ENCODE results near the gene GXYLT1. TPM values are rescaled to one million over a fixed set of nuclear protein-coding genes. Genes with fewer than 3 reads are reported as not detected.

Gene GXYLT1, protein sequence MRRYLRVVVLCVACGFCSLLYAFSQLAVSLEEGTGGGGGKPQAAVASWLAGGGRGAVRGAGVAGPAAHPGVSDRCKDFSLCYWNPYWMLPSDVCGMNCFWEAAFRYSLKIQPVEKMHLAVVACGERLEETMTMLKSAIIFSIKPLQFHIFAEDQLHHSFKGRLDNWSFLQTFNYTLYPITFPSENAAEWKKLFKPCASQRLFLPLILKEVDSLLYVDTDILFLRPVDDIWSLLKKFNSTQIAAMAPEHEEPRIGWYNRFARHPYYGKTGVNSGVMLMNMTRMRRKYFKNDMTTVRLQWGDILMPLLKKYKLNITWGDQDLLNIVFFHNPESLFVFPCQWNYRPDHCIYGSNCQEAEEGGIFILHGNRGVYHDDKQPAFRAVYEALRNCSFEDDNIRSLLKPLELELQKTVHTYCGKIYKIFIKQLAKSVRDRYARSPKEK
- 23.0 and 23.4 TPM in 2 replicates for total RNA-seq
- 4.4 and 6.8 TPM in 2 replicates for polyA plus RNA-seq
- 7.3 and 7.5 TPM in 2 replicates for polyA plus RNA-seq (2011; cell fraction: cytosol; rRNA removed)
- polyA plus RNA-seq (2011; cell fraction: nucleus; rRNA removed) = 7.7 and 11.0 TPM in 2 replicates
- 13.4 and 22.3 TPM in 2 replicates for polyA plus RNA-seq (2012)
- 7.8 and 8.0 TPM in 2 replicates for polyA minus RNA-seq
- polyA minus RNA-seq (2011; cell fraction: cytosol; rRNA and poly(A)+ RNA removed) = 7.4 TPM
- 9.0 and 12.7 TPM in 2 replicates for polyA minus RNA-seq (2011; cell fraction: nucleus; rRNA and poly(A)+ RNA removed)
- Bru-seq, nascent RNA = percentile 81 among the genes with signal in this experiment
- percentile 91 among the genes with signal in this experiment for BruChase-seq, experiment 1, labeled RNA remaining after a 6-hour chase
- BruChase-seq, experiment 2, labeled RNA remaining after a 2-hour chase = percentile 84 among the genes with signal in this experiment
- long read RNA-seq, full-length matches to known transcripts = 40 of 45 reads
- long read RNA-seq, partial matches to known transcripts = 2 of 45 reads
- long read RNA-seq, other reads (novel, unspliced or antisense) = 3 of 45 reads

DNA sequence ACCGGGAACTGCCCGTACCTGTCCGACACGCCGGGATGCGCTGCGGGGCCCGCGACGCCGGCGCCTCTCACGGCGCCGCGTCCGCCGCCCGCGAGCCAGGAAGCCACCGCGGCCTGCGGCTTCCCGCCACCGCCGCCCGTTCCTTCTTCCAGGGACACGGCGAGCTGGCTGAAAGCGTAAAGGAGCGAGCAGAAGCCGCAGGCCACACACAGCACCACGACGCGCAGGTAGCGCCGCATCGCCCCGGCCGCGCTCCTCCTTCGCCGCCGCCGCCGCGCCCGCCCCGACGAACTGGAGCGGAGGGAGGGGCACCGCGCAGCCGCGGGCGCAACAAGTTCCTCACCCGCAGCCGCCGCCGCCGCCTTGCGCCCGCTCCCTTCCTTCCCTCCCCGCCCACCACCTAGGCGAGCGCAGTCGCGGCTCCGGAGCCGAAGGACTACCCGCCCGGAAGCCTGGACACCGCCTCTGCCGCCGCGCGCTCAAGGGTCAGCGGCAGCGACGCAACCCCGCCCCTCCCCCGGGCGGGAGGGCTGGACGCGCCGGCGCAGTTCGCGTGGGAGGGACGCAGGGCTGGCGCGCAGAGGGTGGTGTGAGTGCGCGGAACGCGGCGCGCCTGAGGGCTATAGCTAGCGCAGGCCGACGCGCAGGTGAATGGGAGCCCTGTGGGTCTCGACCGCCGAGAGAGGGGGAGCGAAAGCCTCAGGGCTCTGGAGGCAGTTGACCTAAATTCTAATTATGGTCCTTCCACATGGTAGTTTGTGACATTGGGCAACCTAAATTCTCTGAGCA, at the start of gene GXYLT1:
GXYLT1 (minus strand) TSS at position 467 of the 789 bp plus-strand sequence; CDS start at position 239, 228 bp downstream.
- Histone ChIP-seq H3K9me1 (replicated peaks; ENCODE audit: control insufficient read depth, extremely low read depth, insufficient read depth, low read length) (no peaks in the 10 kb centered on the region), H3K79me2 (ENCODE audit: control insufficient read depth, insufficient read depth, low read length) (peaks cover 42% of the 10 kb centered on the region), H3K36me3 (ENCODE audit: control insufficient read depth in 2 of 2, extremely low read depth in 1 of 2, insufficient read depth in 2 of 2, low read length in 2 of 2) (no peaks in the 10 kb centered on the region), H2AFZ (ENCODE audit: low read depth, low read length) (peak within 1 kb of the TSS; percentile 96), H3K27ac (ENCODE audit: insufficient read depth, low read depth, low read length) (peak within 1 kb of the TSS; percentile 62), H3K4me1 (ENCODE audit: control insufficient read depth, extremely low read depth, insufficient read depth, low read length) (peaks cover 14% of the 10 kb centered on the region), H3K9me3 (replicated peaks; ENCODE audit: control insufficient read depth, insufficient read depth, low read length) (no peaks in the 10 kb centered on the region), H3K4me3 (replicated peaks in 1 of 3; ENCODE audit: insufficient read depth in 1 of 3, low read depth in 1 of 3, low read length in 3 of 3) (peak within 1 kb of the TSS; percentile 86 to 93 (median 89)), H4K20me1 (replicated peaks; ENCODE audit: control insufficient read depth, extremely low read depth, insufficient read depth, low read length) (peaks cover 4% of the 10 kb centered on the region), H3K9ac (replicated peaks; ENCODE audit: extremely low read depth, insufficient read depth, low read length) (peak within 1 kb of the TSS; percentile 83), H3K27me3 (ENCODE audit: control insufficient read depth in 2 of 2, insufficient read depth in 2 of 2, low read length in 2 of 2) (no peaks in the 10 kb centered on the region), H3K4me2 (ENCODE audit: insufficient read depth, low read length) (peak within 1 kb of the TSS; percentile 92)
- DNase-seq (ENCODE audit: low read depth, low spot score) = peak; percentile 95
- no TSS peak for BruUV-seq (replicated peaks)
- ChIA-PET POLR2A (no interaction called here), CTCF (interaction anchor here (0.6 to 1.4 kb wide), 6 partner anchors 10 to 881 kb away, joined by 3 to 10 read pairs (median 4); no protein-coding TSS in a partner anchor)
- TF ChIP-seq EZH2 (IDR thresholded peaks at IDR 0.05; ENCODE audit: borderline replicate concordance, low read depth, low read length, severe bottlenecking) (no peak), GATA2 (IDR thresholded peaks at IDR 0.05; ENCODE audit: insufficient read depth, insufficient read length, low read depth, low read length) (no peak), POLR2A (IDR thresholded peaks at IDR 0.05; ENCODE audit: low read depth, low read length) (peak; percentile 54), MYC (IDR thresholded peaks at IDR 0.05; ENCODE audit: low read depth, low read length) (no peak), FOS (IDR thresholded peaks at IDR 0.05; ENCODE audit: borderline replicate concordance, insufficient read depth, low read length) (peak; percentile 21), POLR2AphosphoS5 (IDR thresholded peaks at IDR 0.05; ENCODE audit: insufficient read depth, low read depth, low read length) (peak; percentile 80), JUN (IDR thresholded peaks at IDR 0.05; ENCODE audit: borderline replicate concordance, insufficient read depth, insufficient read length, low read depth) (no peak)
- TF ChIP-seq, protein P1, sequence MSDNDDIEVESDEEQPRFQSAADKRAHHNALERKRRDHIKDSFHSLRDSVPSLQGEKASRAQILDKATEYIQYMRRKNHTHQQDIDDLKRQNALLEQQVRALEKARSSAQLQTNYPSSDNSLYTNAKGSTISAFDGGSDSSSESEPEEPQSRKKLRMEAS (IDR thresholded peaks at IDR 0.05; ENCODE audit: insufficient read depth, insufficient read length) = no peak
- TF ChIP-seq, protein P2, sequence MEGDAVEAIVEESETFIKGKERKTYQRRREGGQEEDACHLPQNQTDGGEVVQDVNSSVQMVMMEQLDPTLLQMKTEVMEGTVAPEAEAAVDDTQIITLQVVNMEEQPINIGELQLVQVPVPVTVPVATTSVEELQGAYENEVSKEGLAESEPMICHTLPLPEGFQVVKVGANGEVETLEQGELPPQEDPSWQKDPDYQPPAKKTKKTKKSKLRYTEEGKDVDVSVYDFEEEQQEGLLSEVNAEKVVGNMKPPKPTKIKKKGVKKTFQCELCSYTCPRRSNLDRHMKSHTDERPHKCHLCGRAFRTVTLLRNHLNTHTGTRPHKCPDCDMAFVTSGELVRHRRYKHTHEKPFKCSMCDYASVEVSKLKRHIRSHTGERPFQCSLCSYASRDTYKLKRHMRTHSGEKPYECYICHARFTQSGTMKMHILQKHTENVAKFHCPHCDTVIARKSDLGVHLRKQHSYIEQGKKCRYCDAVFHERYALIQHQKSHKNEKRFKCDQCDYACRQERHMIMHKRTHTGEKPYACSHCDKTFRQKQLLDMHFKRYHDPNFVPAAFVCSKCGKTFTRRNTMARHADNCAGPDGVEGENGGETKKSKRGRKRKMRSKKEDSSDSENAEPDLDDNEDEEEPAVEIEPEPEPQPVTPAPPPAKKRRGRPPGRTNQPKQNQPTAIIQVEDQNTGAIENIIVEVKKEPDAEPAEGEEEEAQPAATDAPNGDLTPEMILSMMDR (IDR thresholded peaks at IDR 0.05; ENCODE audit: extremely low read depth in 1 of 2, insufficient read depth in 1 of 2, low read depth in 1 of 2, low read length in 2 of 2) = no peak
- dilution Hi-C loops (cut with MboI; ENCODE audit: extremely low pct_ligation_motif_present, low sequenced_read_pairs) = no loop called here
- peak; percentile 70 for FAIRE-seq
- intact Hi-C loops (cut with micrococcal nuclease) = loop anchor here (1.0 kb wide), 2 partner anchors 13 to 94 kb away; partner anchors contain the start of gene YAF2
